ENCODE data around the gene TTLL5. TPM values are rescaled to one million over a fixed set of nuclear protein-coding genes. Genes with fewer than 3 reads are reported as not detected.
A peak's percentile ranks its signal among the peaks of the same experiment; 100 is the strongest.

TTLL5 gene
- polyA plus RNA-seq, 2 of the 4 experiments (the other 2 are of a cell fraction), result 18.8 to 23.7 TPM

GRCh38 chr14:75863221-75863620 is 202.2 kb downstream of the TTLL5 start:
- peaks cover 39% of the 10 kb centered on the region for H3K4me1 ChIP-seq
- FAIRE-seq (no peak), ATAC-seq (no peak), DNase-seq (ENCODE audit: low read depth in 1 of 2, low spot score in 1 of 2) (no peak)
- no peak overlapping the region for H3K4me2 ChIP-seq
- TF ChIP-seq BHLHE40 (IDR thresholded peaks at IDR 0.05; ENCODE audit: low read depth, low read length), result no peak
- no peak for TF ChIP-seq GATA3 (IDR thresholded peaks at IDR 0.05; ENCODE audit: borderline replicate concordance)
- WGBS (ENCODE audit: missing lambda C conversion rate), result 88% methylated on average over 2 of the region's 2 CpGs
- H3K9me3 ChIP-seq, result no peaks in the 10 kb centered on the region
- H3K4me3 ChIP-seq, result no peak overlapping the region
- POLR2A ChIA-PET, result no interaction called here
- no peak overlapping the region for H3K27ac ChIP-seq
- CTCF ChIA-PET, result interaction anchor here (0.8 to 2.0 kb wide), 5 partner anchors 15 to 153 kb away, joined by 3 to 5 read pairs (median 4); partner anchors contain the start of gene TGFB3

GRCh38 chr14:75864352-75864751 is 203.3 kb downstream of the TTLL5 start:
- 45% methylated on average over 2 of the region's 2 CpGs for WGBS (ENCODE audit: missing lambda C conversion rate)
- POLR2A ChIA-PET, result no interaction called here
- peak in 1 of 2 experiments; percentile 61; a peak in 2 of 6 replicates for ATAC-seq

GRCh38 chr14:75865531-75865930 is 204.5 kb downstream of the TTLL5 start:
- no peak for DNase-seq (ENCODE audit: low read depth in 1 of 2, low spot score in 1 of 2)
- Histone ChIP-seq H3K27ac (no peak overlapping the region), H3K4me2 (no peak overlapping the region), H3K9me3 (no peaks in the 10 kb centered on the region), H3K4me1 (peaks cover 43% of the 10 kb centered on the region), H3K4me3 (no peak overlapping the region)
- ChIA-PET CTCF (interaction anchor here (1.0 kb wide), 1 partner anchor 41 kb away, joined by 3 read pairs; no protein-coding TSS in a partner anchor), POLR2A (no interaction called here)
- ATAC-seq, result no peak
- 81% methylated on average over 2 of the region's 2 CpGs for WGBS (ENCODE audit: missing lambda C conversion rate)
- FAIRE-seq, result no peak
- no peak for TF ChIP-seq RAD21 (conservative IDR thresholded peaks at IDR 0.05 in 1 of 2, IDR thresholded peaks at IDR 0.05 in 1 of 2)
- TF ChIP-seq GATA3 (IDR thresholded peaks at IDR 0.05; ENCODE audit: borderline replicate concordance), result no peak
- no peak for TF ChIP-seq RFX5 (IDR thresholded peaks at IDR 0.05)
- TF ChIP-seq CHD4 (IDR thresholded peaks at IDR 0.05; ENCODE audit: borderline replicate concordance), result no peak
- TF ChIP-seq ZFP36 (IDR thresholded peaks at IDR 0.05; ENCODE audit: borderline replicate concordance, partially characterized antibody), result no peak
- TF ChIP-seq HDAC2 (IDR thresholded peaks at IDR 0.05), result no peak
- TF ChIP-seq EHMT2 (IDR thresholded peaks at IDR 0.05; ENCODE audit: low read depth), result no peak
- no peak for TF ChIP-seq MAFK (IDR thresholded peaks at IDR 0.05; ENCODE audit: partially characterized antibody)

More at GRCh38 chr14:75864352-75864751, 203.3 kb downstream of the TTLL5 start:
- H3K4me3 ChIP-seq, result no peak overlapping the region
- peak; percentile 23 to 75; a peak in 3 of 4 replicates for TF ChIP-seq CEBPB (IDR thresholded peaks at IDR 0.05)
- no peak for TF ChIP-seq NR3C1 (IDR thresholded peaks at IDR 0.05)
- H3K9me3 ChIP-seq, result no peaks in the 10 kb centered on the region
- H3K4me2 ChIP-seq, result peak overlapping the region; percentile 12; the same call in 1 of the 3 replicates
- H3K27ac ChIP-seq, result no peak overlapping the region
- FAIRE-seq (no peak), DNase-seq (ENCODE audit: low read depth in 1 of 2, low spot score in 1 of 2) (no peak)
- peaks cover 45% of the 10 kb centered on the region for H3K4me1 ChIP-seq
- CTCF ChIA-PET, result interaction anchor here (0.9 to 1.3 kb wide), 4 partner anchors 16 to 153 kb away, joined by 3 to 4 read pairs (median 3); no protein-coding TSS in a partner anchor

GRCh38 chr14:75866970-75867369 is 205.9 kb downstream of the TTLL5 start:
- ChIA-PET POLR2A (no interaction called here), CTCF (interaction anchor here (0.9 kb wide), 1 partner anchor 24 kb away, joined by 3 read pairs; no protein-coding TSS in a partner anchor)
- WGBS (ENCODE audit: missing lambda C conversion rate), result 94% methylated on average over 1 of the region's 1 CpG
- peaks cover 29% of the 10 kb centered on the region for H3K4me1 ChIP-seq
- TF ChIP-seq HOXB5 (CRISPR knock-in tag; IDR thresholded peaks at IDR 0.05), result no peak
- no peak for TF ChIP-seq KDM1A (IDR thresholded peaks at IDR 0.05; ENCODE audit: low read depth)
- no peak for TF ChIP-seq POLR2A (IDR thresholded peaks at IDR 0.05; ENCODE audit: low read length)
- no peak for TF ChIP-seq POLR2AphosphoS2 (conservative IDR thresholded peaks at IDR 0.05; ENCODE audit: low read length)
- TF ChIP-seq NR3C1 (IDR thresholded peaks at IDR 0.05), result no peak
- TF ChIP-seq JUNB (IDR thresholded peaks at IDR 0.05), result no peak
- no peak for TF ChIP-seq HDAC2 (IDR thresholded peaks at IDR 0.05)
- TF ChIP-seq E2F6 (IDR thresholded peaks at IDR 0.05; ENCODE audit: borderline replicate concordance, low read depth), result no peak
- DNase-seq (ENCODE audit: low read depth in 1 of 2, low spot score in 1 of 2) (no peak), ATAC-seq (no peak), FAIRE-seq (no peak)
- no peaks in the 10 kb centered on the region for H3K9me3 ChIP-seq
- peak overlapping the region in 1 of 2 experiments; percentile 63; a peak in 1 of 6 replicates for H3K27ac ChIP-seq
- H3K4me3 ChIP-seq, result no peak overlapping the region
- no peak overlapping the region for H3K4me2 ChIP-seq

Data from A549 (cell line).